ENCODE data around the gene CEBPE.

The CEBPE gene

GRCh38 chr14:23102801-23103200 is 16.3 kb downstream of the CEBPE start:
- no peak for DNase-seq (ENCODE audit: low spot score)

DNA sequence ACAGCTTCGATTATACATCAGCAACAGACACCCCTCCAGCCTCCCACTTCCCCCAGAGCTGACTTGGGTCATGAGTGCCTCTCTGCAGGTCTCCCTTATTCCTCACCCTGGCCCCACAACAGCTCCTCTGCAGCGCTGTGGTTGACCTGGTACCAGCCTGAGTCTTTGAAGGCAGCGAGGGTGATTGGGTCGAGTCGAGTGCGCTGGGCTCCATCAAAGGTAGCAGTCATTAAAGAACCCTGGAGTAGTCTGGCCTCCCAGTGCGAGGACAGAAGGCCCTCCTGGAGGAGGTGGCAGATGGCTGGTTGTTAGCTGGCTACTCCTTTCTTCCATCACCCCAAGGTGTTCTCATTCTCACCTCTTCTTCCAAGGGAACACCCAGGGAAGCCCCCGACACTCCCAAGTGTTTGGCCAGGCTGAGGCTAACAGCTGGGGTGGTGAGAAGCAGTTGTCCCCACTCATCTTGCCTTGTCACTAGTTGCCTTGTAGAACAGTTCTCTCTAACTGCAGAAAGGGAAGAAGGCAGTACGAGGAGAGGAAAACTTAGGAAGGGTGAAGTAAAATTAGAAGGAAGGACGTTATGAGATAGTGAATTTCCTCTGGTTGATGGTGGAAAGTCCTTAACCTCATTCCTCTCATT is 16.9 kb downstream of the CEBPE start:
- no peak for DNase-seq (ENCODE audit: low spot score)

DNA sequence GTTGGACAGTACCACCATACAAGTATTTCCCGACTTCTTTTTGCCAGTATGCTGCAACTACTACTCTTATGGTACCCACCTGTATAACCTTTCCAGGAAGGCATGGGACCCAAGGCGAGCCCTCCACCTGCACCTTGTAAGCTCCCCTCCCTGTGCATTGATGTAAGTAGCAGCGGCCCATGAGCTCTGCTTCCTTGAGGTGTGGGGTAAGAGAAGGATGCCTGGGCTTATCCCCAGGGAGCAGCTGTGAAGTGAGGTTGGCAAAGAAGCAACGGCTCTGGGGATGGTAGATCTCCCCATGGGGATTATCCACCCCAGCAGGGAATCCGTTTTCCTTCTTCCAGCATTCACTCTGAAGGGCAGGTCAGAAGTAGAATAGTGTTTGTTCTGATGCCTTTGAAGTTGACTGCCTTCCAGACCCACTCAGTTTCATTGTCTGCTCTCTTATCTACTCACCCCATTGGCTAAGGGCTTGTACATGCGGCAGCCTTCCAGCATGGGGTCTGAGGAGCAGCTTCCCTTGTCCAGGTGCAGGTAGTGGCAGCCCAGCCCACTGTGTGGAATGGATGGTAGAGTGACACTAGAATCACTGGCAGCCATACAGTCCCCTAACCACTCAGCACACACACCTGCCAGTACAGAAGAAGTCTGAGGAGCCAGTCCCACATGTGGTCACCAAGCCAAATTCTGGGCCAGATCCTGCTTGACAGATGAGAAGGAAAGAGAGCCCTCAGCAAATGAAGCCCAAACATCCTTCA is 17.7 kb downstream of the CEBPE start:
- DNase-seq (ENCODE audit: low spot score) = no peak

DNA sequence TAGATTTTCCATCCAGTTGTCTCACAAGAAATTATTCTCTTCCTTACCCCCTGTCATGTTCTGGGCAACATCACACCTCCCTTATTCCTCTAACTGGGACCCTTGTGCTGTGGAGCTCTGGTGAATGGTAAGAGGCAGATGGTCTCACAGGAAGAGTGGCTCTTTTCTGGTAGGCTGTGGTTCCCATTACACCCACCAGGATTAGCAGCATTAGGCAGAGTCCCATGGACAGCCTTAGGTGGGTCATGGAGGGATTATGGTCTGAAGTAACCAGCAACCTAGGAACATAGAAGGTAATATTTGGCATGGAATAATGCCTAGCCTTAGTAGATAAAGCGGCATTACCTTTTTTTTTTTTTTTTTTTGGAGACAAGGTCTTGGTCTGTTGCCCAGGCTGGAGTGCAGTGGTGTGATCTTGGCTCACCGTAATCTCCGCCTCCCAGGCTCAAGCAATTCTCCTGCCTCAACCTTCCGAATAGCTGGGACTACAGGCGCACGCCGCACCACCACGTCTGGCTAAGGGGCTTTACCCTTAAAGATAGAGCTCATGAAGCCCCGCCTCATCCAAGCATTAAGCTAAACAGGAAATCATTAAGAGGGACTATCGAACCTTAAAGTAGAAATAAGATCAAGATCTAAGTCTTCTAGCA is 19.7 kb downstream of the CEBPE start:
- no peak for DNase-seq (ENCODE audit: low spot score)

DNA sequence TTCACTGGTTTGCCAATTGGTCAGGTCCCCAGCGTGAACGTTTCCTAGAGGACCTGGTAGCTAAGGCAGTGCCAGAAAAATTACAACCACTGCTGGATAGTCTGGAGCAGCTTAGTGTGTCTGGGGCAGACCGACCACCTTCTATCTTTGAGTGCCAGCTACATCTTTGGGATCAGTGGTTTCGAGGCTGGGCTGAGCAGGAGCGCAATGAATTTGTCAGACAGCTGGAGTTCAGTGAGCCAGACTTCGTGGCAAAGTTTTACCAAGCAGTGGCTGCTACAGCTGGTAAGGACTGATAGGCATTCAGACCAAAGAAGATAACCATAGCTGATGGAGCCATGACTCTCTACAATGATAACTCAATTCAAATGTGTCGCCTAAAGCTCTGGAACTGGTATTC is 21.3 kb downstream of the CEBPE start:
- no peak for DNase-seq (ENCODE audit: low spot score)

- DNase-seq (ENCODE audit: low spot score) = peak; percentile 100
These were observed 23.6 kb downstream of the CEBPE start, which contains the start of gene C14orf119 for GRCh38 chr14:23095196-23096108. Gene C14orf119 (plus strand): TSS chr14:23095505. CDS start chr14:23097659, 2,154 bp downstream.

- DNase-seq (ENCODE audit: low spot score) = peak; percentile 83
These were observed 24.3 kb downstream of the CEBPE start, which contains the start of gene ACIN1 for GRCh38 chr14:23094666-23095195. Gene ACIN1 (minus strand): TSS chr14:23095136. CDS start chr14:23095112, 24 bp downstream.

GRCh38 chr14:23093991-23094665 is 24.9 kb downstream of the CEBPE start:
- DNase-seq (ENCODE audit: low spot score) = no peak

GRCh38 chr14:23093526-23093925 is 25.5 kb downstream of the CEBPE start:
- DNase-seq (ENCODE audit: low spot score) = no peak

DNA sequence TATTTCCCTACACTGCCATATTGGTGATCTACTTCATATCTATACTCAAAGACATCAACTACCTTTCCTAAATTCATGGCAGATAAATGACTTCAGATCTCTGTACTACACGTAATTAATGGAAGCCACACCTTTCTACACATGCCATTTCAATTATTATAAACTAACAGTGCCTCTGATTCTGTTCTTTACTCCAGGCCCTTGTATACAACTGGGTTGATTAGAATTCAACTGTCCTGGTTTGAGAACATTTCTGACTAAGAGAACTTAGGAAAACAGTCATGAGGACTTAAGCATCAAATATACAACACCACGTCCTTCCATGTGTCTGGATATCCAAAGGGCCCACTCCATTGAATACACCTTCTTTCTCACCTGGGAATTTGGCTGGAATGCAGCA is 26.0 kb downstream of the CEBPE start:
- no peak for DNase-seq (ENCODE audit: low spot score)

DNA sequence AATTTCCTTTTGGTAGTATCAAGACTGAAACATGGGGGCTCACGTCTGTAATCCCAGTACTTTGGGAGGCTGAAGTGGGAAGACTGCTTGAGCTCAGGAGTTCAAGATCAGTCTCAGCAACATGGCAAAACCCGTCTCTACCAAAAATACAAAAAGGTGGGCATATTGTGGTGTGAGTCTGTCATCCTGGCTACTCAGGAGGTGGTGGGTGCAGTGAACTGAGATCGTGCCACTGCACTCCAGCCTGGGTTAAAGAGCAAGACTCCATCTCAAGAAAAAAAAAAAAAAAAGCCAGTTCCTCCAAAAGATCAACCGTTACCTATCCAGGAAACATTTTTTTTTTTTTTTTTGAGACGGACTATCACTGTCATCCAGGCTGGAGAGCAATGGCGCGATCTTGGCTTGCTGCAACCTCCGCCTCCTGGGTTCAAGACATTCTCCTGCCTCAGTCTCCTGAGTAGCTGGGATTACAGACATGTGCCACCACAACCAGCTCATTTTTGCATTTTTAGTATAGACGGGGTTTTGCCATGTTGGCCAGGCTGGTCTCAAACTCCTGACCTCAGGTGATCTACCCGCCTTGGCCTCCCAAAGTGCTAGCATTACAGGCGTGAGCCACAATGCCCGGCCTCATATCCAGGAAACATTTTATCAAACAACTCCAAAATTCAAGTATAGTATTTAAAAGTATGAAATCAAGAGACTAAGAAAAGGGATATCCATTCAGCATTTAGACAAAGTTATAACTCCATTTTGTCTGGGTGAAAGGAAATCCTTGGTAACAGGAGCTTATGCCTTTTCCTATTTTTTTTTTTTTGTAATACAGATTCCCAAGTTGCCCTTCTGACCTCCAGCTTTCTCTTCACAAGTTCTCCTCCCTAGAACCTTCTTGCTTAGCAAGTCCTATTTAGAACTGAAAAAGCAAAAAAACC is 27.5 kb downstream of the CEBPE start:
- DNase-seq (ENCODE audit: low spot score) = no peak

- no peak for DNase-seq (ENCODE audit: low spot score)
These were observed 28.8 kb downstream of the CEBPE start for GRCh38 chr14:23090254-23090636.

GRCh38 chr14:23089498-23090253 is 29.4 kb downstream of the CEBPE start:
- no peak for DNase-seq (ENCODE audit: low spot score)

DNA sequence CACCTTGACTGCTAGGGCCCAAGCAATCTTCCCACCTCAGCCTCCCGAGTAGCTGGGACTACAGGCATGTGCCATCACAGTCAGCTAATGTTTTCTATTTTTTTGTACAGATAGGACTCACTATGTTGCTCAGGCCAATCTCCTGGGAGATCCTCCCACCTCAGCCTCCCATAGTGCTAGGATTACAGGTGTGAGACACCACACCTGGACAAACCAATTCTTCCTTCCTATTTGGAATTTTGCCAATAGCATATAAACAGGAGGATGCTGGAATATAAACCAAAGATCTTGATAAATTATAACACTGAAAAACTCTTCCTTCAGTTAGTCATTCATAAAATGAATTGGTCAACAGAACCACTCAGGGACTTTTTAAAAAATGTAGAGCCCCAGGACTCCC is 32.5 kb downstream of the CEBPE start:
- no peak for DNase-seq (ENCODE audit: low spot score)

DNA sequence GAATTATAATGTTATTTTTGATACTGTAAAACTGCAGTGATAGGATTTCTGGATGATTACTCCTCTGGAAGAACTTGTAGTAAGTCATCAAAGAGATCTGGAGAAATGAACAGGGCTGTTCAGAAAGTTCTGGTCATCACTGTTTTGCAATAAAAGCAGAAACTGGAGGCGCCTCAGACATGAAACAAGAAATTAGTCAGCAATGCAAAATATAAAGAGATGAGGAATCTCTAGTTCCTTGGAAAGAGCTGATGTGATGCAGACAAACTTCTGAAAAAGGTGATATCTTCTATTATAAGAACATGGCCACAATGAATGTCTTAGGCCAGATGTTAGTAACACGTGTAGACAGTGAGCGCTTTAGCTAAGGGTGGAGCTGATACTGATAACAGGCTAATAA is 33.6 kb downstream of the CEBPE start:
- no peak for DNase-seq (ENCODE audit: low spot score)

DNA sequence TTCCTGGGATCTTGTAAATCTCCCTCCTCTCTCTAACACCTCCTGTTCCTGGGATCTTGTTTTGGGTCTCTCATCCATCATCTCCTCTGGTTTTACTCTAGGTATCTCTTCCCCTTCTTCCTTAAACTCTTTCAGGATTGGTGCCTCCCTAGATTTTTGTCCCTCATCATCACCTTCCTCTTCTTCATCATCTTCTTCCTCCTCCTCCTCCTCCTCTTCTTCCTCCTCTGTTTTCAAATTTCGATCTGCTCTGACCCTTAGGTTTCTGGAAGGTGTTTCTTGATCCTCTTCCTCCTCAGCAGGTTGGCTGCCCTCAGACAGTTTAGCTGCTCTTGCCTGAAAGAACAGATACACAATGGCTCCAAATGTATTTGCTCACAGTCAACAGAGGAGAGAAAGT is 38.6 kb downstream of the CEBPE start:
- DNase-seq (ENCODE audit: low spot score) = no peak

DNA sequence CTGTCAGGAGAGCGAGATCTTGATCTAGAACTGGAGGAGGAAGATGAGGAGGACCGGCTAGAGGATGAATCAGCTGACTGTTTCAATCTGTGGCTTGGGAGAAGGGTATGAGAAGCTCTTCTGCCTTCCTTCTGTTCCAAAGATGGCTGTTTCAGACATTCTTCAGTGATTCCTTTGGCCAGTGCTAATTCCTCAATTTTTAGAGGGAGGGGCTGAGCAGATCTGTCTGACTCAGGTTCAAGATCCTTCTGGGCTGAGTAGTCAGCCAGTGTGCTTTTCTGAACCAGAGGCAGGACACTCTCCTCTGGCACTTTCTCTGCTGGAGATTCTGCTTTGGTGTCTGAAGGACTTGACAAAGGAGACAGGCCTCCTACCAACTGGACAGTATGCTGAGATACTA is 39.3 kb downstream of the CEBPE start:
- DNase-seq (ENCODE audit: low spot score) = peak; percentile 28

GRCh38 chr14:23078692-23079116 is 40.4 kb downstream of the CEBPE start:
- DNase-seq (ENCODE audit: low spot score) = peak; percentile 95

DNA sequence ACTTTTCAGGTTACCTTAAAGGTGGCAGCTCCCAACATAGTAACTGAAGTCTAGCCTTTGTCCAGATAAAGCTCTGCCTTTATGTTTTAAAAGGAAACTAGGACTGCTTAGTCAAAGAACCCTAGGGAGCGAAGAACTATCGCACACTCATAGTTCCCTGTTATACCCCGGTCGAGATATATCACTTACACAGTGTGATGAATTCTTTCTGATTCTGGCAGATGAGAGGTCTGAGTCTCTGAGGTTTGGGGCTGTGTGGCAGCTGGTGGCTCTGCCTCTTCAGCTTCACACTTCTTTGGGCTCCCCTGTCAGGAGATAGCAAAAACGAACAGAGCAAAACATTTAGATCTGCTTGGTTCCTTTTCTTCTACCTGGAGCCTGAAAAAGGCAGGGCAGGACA is 41.1 kb downstream of the CEBPE start:
- no peak for DNase-seq (ENCODE audit: low spot score)
